Stimulated activated CD8-positive, alpha-beta memory T cell treated with anti-CD3 and anti-CD28 coated beads, Interleukin-4, amount 100 ng/mL, for 24 hours (primary cell): ENCODE results near the gene LMBR1.
"Not testable (repeated sequence)": the region's sequence is repeated elsewhere in the genome, so short reads cannot be mapped to it uniquely, and the experiment has no call there.

ENCODE experiments used
- DNase-seq: peaks from one replicate; pipeline ENCODE4 v3.0.0-alpha.2; 2020; ENCODE audit warnings: low read depth

Gene LMBR1

GRCh38 chr7:156903232-156903909 lies 10.4 kb upstream of the LMBR1 start:
- no peak for DNase-seq

GRCh38 chr7:156900093-156900492 lies 7.1 kb upstream of the LMBR1 start:
- not testable (repeated sequence) for DNase-seq

- DNase-seq: no peak
These were observed 6.0 kb upstream of the LMBR1 start for GRCh38 chr7:156898938-156899337.

- DNase-seq: no peak
These were observed 4.7 kb upstream of the LMBR1 start for GRCh38 chr7:156897673-156898072.

GRCh38 chr7:156896388-156897022 lies 3.5 kb upstream of the LMBR1 start:
- DNase-seq: no peak

- no peak for DNase-seq
These were observed 2.2 kb upstream of the LMBR1 start for GRCh38 chr7:156895024-156895780.

- DNase-seq: peak; percentile 47
These were observed 742 bp downstream of the LMBR1 start for GRCh38 chr7:156892081-156892800.

GRCh38 chr7:156889746-156890145 lies 3.2 kb downstream of the LMBR1 start:
- DNase-seq: no peak

GRCh38 chr7:156889089-156889488 lies 3.9 kb downstream of the LMBR1 start:
- DNase-seq: no peak

GRCh38 chr7:156886020-156886795 lies 6.8 kb downstream of the LMBR1 start:
- no peak for DNase-seq

- no peak for DNase-seq
These were observed 11.3 kb downstream of the LMBR1 start for GRCh38 chr7:156881679-156882078.

- no peak for DNase-seq
These were observed 17.2 kb downstream of the LMBR1 start for GRCh38 chr7:156875766-156876165.

GRCh38 chr7:156868363-156868762 lies 24.6 kb downstream of the LMBR1 start:
- DNase-seq: not testable (repeated sequence)

- DNase-seq: no peak
These were observed 27.5 kb downstream of the LMBR1 start for GRCh38 chr7:156865493-156865892.

- not testable (repeated sequence) for DNase-seq
These were observed 31.0 kb downstream of the LMBR1 start for GRCh38 chr7:156862022-156862421.

GRCh38 chr7:156861212-156861611 lies 31.8 kb downstream of the LMBR1 start:
- DNase-seq: no peak

GRCh38 chr7:156860099-156860498 lies 32.9 kb downstream of the LMBR1 start:
- not testable (repeated sequence) for DNase-seq

- no peak for DNase-seq
These were observed 34.5 kb downstream of the LMBR1 start for GRCh38 chr7:156858523-156858922.

- DNase-seq: no peak
These were observed 35.2 kb downstream of the LMBR1 start for GRCh38 chr7:156857757-156858156.

GRCh38 chr7:156854654-156855053 lies 38.3 kb downstream of the LMBR1 start:
- DNase-seq: no peak

- DNase-seq: no peak
These were observed 44.0 kb downstream of the LMBR1 start for GRCh38 chr7:156848979-156849378.
